Testis (tissue), 3 donors: ENCODE results near the gene LIPE. TPM values are rescaled to one million over a fixed set of nuclear protein-coding genes. Genes with fewer than 3 reads are reported as not detected.

ENCODE experiments used
- DNase-seq: peaks from one replicate; pipeline ENCODE4 v3.0.0-alpha.2; 2019
- H3K27ac ChIP-seq, 2 donors: fragments of 200-600 bp; sonication (generic); one replicate each; pipeline ENCODE4 v1.5.1; 2019
- H3K27me3 ChIP-seq: fragments of 200-600 bp; sonication (generic); one replicate; pipeline ENCODE4 v1.5.1; 2019
- H3K36me3 ChIP-seq: fragments of 200-600 bp; sonication (generic); one replicate; pipeline ENCODE4 v1.5.1; 2017; ENCODE audit warnings: low read depth; ENCODE audit errors: missing control alignments
- H3K4me1 ChIP-seq: fragments of 200-600 bp; sonication (generic); one replicate; pipeline ENCODE4 v1.5.1; 2019
- H3K4me3 ChIP-seq, 2 donors: fragments of 200-600 bp; sonication (generic); one replicate each; pipeline ENCODE4 v1.5.1; 2017 to 2019
- H3K9me3 ChIP-seq: fragments of 200-600 bp; sonication (generic); one replicate; pipeline ENCODE4 v1.5.1; 2017
- CTCF ChIP-seq, 3 experiments: fragments of 450-650 bp in 2 of 3; fragments of 200-600 bp in 1 of 3; sonication (generic) in 1 of 3; IDR thresholded peaks; one replicate each; pipeline ENCODE4 v1.5.1; 2016 to 2019; ENCODE audit warnings: antibody characterized with exemption in 3 of 3, mild to moderate bottlenecking in 2 of 3, moderate library complexity in 1 of 3
- POLR2A ChIP-seq: fragments of 450-650 bp; IDR thresholded peaks from one replicate; pipeline ENCODE4 v1.6.1; 2017; ENCODE audit warnings: antibody characterized with exemption, mild to moderate bottlenecking, moderate library complexity
- WGBS, 2 donors: methylation state at CpG; one replicate each; pipeline ENCODE4 v1.1.5; 2018; 5-methylcytosine and 5-hydroxymethylcytosine counted together
- intact Hi-C: fragments of 100-400 bp; cut with DNase I; formaldehyde crosslinking; loops from one replicate; pipeline ENCODE4 v1.15.1; 2023; ENCODE audit warnings: low total_unique reads
- polyA plus RNA-seq: library from polyadenylated mRNA; stranded (reverse); fragments of 350-450 nt; fragmentation: Illumina TruSeq; extraction: RNeasy Lipid Tissue Mini Kit (QIAGEN cat#74804); gene quantifications from one replicate; pipeline ENCODE4 v1.2.3, GENCODE V29; 2014; ENCODE audit warnings: low read depth, low replicate concordance; ENCODE audit not compliant: insufficient read depth
- total RNA-seq, 2 donors: library from RNA; depleted of rRNA; stranded (reverse); fragments of >200 nt; gene quantifications; one replicate each; pipeline ENCODE4 v1.2.3, GENCODE V29; 2016

LIPE gene
- total and polyA plus RNA-seq, 3 donors from 2014 or later = 49.2 to 131 (median 73.5) TPM

GRCh38 chr19:42374826-42375376 is 52.3 kb downstream of the LIPE start:
- no peak overlapping the region for H3K4me3 ChIP-seq
- H3K27me3 ChIP-seq = no peaks in the 10 kb centered on the region
- 79 to 96% methylated on average over 6 to 11 of the region's 11 CpGs for WGBS, 2 donors
- intact Hi-C loops = no loop called here
- H3K27ac ChIP-seq = no peak overlapping the region
- no peaks in the 10 kb centered on the region for H3K4me1 ChIP-seq
- no peak for TF ChIP-seq CTCF (IDR thresholded peaks at IDR 0.05)
- TF ChIP-seq POLR2A = no peak
- no peak for DNase-seq
- H3K9me3 ChIP-seq = no peaks in the 10 kb centered on the region
- no peaks in the 10 kb centered on the region for H3K36me3 ChIP-seq

- H3K9me3 ChIP-seq = no peaks in the 10 kb centered on the region
- DNase-seq = no peak
- TF ChIP-seq CTCF (IDR thresholded peaks at IDR 0.05) = no peak
- no peak for TF ChIP-seq POLR2A
- H3K36me3 ChIP-seq = no peaks in the 10 kb centered on the region
- no peak overlapping the region for H3K27ac ChIP-seq
- no peak overlapping the region for H3K4me3 ChIP-seq
- intact Hi-C loops = no loop called here
- 63 to 83% methylated on average over 8 to 12 of the region's 12 CpGs for WGBS, 2 donors
- no peaks in the 10 kb centered on the region for H3K27me3 ChIP-seq
- no peaks in the 10 kb centered on the region for H3K4me1 ChIP-seq
Measured at GRCh38 chr19:42370626-42371175, 56.5 kb downstream of the LIPE start.

GRCh38 chr19:42370068-42370520 is 57.1 kb downstream of the LIPE start:
- intact Hi-C loops = no loop called here
- Histone ChIP-seq H3K27ac (no peak overlapping the region), H3K36me3 (no peaks in the 10 kb centered on the region), H3K9me3 (no peaks in the 10 kb centered on the region), H3K4me3 (no peak overlapping the region), H3K4me1 (no peaks in the 10 kb centered on the region), H3K27me3 (no peaks in the 10 kb centered on the region)
- no peak for DNase-seq
- WGBS, 2 donors = 80 to 82% methylated on average over 9 of the region's 9 CpGs
- TF ChIP-seq POLR2A (no peak), CTCF (IDR thresholded peaks at IDR 0.05) (no peak)

GRCh38 chr19:42369433-42370067 is 57.6 kb downstream of the LIPE start:
- H3K4me1 ChIP-seq = no peaks in the 10 kb centered on the region
- H3K9me3 ChIP-seq = no peaks in the 10 kb centered on the region
- no peaks in the 10 kb centered on the region for H3K27me3 ChIP-seq
- no peak overlapping the region for H3K4me3 ChIP-seq
- intact Hi-C loops = no loop called here
- DNase-seq = no peak
- 94% methylated on average over 18 to 27 of the region's 27 CpGs for WGBS, 2 donors
- H3K27ac ChIP-seq = no peak overlapping the region
- no peak for TF ChIP-seq POLR2A
- no peak for TF ChIP-seq CTCF (IDR thresholded peaks at IDR 0.05)
- H3K36me3 ChIP-seq = no peaks in the 10 kb centered on the region
